IPS DF 6.9 (cell line): Measurements from ENCODE around the gene PRKCE.

Source experiments
- DNase-seq: peaks from one replicate; pipeline ENCODE4 v3.0.0-alpha.2; 2013; ENCODE audit warnings: low read depth, low spot score
- H3K27ac ChIP-seq: one replicate; pipeline ENCODE4 v1.5.1; 2013; ENCODE audit warnings: low read length, control low read depth
- H3K27me3 ChIP-seq: 2 replicates; pipeline ENCODE4 v1.6.1; 2013; ENCODE audit warnings: mild to moderate bottlenecking, low read length; ENCODE audit not compliant: control insufficient read depth, insufficient read depth
- H3K36me3 ChIP-seq: 2 replicates; pipeline ENCODE4 v1.6.1; 2013; ENCODE audit warnings: low read length; ENCODE audit not compliant: control insufficient read depth, insufficient read depth
- H3K4me1 ChIP-seq: 2 replicates; pipeline ENCODE4 v1.6.1; 2013; ENCODE audit warnings: low read length; ENCODE audit not compliant: control insufficient read depth, insufficient read depth
- H3K4me3 ChIP-seq: 2 replicates; pipeline ENCODE4 v1.5.1; 2013; ENCODE audit warnings: mild to moderate bottlenecking, low read length
- H3K9me3 ChIP-seq: 2 replicates; pipeline ENCODE4 v1.6.1; 2013; ENCODE audit warnings: low read length, inconsistent platforms; ENCODE audit not compliant: control insufficient read depth, insufficient read depth
- WGBS: extraction: QIAGEN DNeasy Blood & Tissue Kit; methylation state at CpG from one replicate; pipeline ENCODE4 v1.1.7; 2013; ENCODE audit warnings: mixed read lengths, missing lambda C conversion rate; ENCODE audit not compliant: insufficient read length, insufficient coverage; 5-methylcytosine and 5-hydroxymethylcytosine counted together

The PRKCE gene

DNA sequence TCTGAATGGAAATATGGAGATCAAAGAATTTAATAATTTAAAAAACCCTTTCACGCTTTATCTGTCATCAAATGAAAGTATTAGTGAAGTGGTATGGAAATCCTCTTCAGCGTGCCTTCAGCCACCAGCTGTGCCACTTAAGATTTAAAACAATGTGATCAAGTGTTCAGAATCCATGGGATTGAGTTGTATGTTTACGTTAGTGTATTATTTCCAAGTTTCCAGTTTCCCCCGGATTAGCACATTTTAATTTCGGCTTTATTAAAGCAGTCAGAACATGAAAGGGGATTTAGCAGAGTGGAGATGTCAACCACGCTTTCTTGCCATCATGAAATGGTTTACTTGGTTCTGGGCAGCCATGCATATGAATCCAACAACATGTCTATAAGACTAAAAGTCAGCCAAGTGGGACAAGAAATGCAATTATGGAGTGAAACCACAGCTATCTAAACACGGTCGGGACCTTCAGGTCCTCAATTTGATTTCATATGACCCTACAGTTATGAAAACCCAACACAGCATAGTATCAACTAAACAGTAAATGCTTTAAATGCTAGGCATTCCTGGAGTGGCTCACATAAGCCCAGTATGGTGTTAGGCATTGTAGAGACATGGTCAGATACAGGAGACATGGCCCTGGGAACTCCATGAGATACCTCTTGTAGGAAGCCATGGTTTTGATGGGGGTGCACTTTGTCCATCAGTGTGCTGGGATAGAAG, 420.8 kb downstream of the PRKCE start:
- no peak for DNase-seq
- Histone ChIP-seq H3K4me1 (no peaks in the 10 kb centered on the region), H3K9me3 (no peaks in the 10 kb centered on the region), H3K27ac (no peak overlapping the region), H3K27me3 (no peaks in the 10 kb centered on the region), H3K4me3 (no peak overlapping the region), H3K36me3 (no peaks in the 10 kb centered on the region)
- no CpG with 5 or more reads among the region's 8 CpGs for WGBS

DNA sequence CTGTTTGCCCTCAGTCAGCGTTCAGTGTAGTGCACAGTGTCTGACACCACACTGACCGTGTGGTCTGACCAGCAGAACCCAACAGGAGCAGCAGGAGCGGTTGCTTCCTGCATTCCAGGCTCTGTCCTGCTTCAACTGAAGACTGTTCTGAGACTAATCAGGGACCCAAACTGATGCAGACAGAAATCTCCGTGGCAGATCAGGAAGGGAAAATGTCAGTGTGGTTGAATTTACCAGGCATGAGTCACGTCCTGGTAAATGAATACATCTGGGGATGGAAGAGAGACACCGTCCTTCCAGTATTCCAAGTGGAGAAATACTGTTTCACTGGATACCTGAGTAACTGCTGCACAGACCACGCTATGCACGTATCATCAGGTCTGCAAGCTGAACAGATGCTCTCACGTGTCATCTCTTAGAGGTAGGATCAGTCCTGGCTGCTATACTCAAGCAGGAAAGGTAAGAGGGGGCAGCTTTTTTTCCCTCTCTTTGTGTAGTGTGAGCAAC, 422.1 kb downstream of the PRKCE start:
- DNase-seq, result no peak
- Histone ChIP-seq H3K4me1 (no peaks in the 10 kb centered on the region), H3K27me3 (no peaks in the 10 kb centered on the region), H3K4me3 (no peak overlapping the region), H3K36me3 (no peaks in the 10 kb centered on the region), H3K9me3 (no peaks in the 10 kb centered on the region), H3K27ac (no peak overlapping the region)
- WGBS, result no CpG with 5 or more reads among the region's 9 CpGs

DNA sequence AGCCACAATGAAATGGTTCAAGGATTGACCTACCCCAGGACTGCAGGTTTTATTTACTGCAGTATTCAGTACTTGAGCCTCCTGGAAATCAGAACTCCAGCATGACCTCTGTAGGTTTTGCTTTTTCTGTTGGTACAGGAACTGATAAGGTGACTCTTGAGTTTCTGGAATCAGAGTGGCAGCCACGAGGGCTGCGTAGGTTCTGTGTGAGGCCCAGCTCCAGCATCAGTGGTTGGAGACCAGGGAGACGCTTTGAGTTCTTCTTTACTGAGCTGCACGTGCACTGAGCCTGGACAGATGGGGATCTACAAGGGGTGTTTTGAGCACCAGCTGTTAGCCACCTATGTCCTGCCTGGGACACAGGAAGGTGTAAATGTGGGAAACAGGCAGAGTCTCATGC, 423.0 kb downstream of the PRKCE start:
- Histone ChIP-seq H3K27me3 (no peaks in the 10 kb centered on the region), H3K9me3 (no peaks in the 10 kb centered on the region), H3K4me1 (no peaks in the 10 kb centered on the region), H3K27ac (no peak overlapping the region), H3K36me3 (no peaks in the 10 kb centered on the region), H3K4me3 (no peak overlapping the region)
- no peak for DNase-seq
- WGBS, result no CpG with 5 or more reads among the region's 4 CpGs

- Histone ChIP-seq H3K27me3 (no peaks in the 10 kb centered on the region), H3K9me3 (no peaks in the 10 kb centered on the region), H3K4me3 (no peak overlapping the region), H3K36me3 (no peaks in the 10 kb centered on the region), H3K27ac (no peak overlapping the region), H3K4me1 (no peaks in the 10 kb centered on the region)
- no peak for DNase-seq
- no CpG with 5 or more reads among the region's 5 CpGs for WGBS
Measured at GRCh38 chr2:46075848-46076247, 424.4 kb downstream of the PRKCE start.

DNA sequence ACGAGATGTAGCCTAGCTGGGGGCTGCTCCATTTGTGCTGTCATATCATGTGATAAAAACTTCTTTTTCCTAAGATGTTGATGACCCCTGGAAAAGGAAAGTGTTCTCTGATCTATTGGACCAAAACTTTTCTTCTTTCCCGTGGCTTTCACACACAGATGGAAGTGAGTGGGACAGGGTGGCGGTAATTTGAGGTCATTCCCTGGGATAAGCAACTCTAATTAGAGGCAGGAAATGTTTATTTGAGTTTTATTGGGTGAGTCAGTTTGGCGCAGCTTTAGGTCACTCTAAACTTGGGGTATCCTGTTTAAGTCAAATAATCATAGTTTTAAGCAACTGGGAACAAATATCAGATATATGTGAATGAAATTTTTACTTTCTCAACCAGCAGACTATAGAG, 424.8 kb downstream of the PRKCE start:
- Histone ChIP-seq H3K36me3 (no peaks in the 10 kb centered on the region), H3K9me3 (no peaks in the 10 kb centered on the region), H3K27me3 (no peaks in the 10 kb centered on the region), H3K27ac (no peak overlapping the region), H3K4me3 (no peak overlapping the region), H3K4me1 (no peaks in the 10 kb centered on the region)
- WGBS, result no CpG with 5 or more reads among the region's 4 CpGs
- no peak for DNase-seq

DNA sequence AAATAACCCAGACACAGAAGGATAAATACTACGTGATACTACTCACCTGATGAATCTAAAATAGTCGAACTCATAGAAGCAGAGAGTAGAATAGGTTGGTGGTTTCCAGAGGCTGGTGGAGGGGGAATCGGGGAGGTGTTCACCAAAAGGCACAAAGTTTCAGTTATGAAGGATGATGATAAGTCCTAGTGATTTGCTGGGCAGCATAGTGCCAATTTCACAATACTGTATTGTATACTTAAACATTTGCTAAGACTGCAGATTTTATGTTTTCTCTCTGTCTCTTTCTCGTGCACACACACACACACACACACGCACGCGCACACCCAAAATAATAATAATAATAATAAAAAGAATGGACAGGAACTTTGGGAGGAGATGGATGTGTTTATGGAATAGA, 425.4 kb downstream of the PRKCE start:
- Histone ChIP-seq H3K4me1 (no peaks in the 10 kb centered on the region), H3K4me3 (no peak overlapping the region), H3K36me3 (no peaks in the 10 kb centered on the region), H3K27ac (no peak overlapping the region), H3K27me3 (no peaks in the 10 kb centered on the region), H3K9me3 (no peaks in the 10 kb centered on the region)
- no CpG with 5 or more reads among the region's 7 CpGs for WGBS
- no peak for DNase-seq

GRCh38 chr2:46077522-46078107, 426.1 kb downstream of the PRKCE start:
- H3K9me3 ChIP-seq, result no peaks in the 10 kb centered on the region
- no peaks in the 10 kb centered on the region for H3K27me3 ChIP-seq
- no peak for DNase-seq
- no peak overlapping the region for H3K27ac ChIP-seq
- H3K4me1 ChIP-seq, result no peaks in the 10 kb centered on the region
- H3K4me3 ChIP-seq, result no peak overlapping the region
- H3K36me3 ChIP-seq, result no peaks in the 10 kb centered on the region

GRCh38 chr2:46079985-46080560, 428.6 kb downstream of the PRKCE start:
- no peak for DNase-seq
- Histone ChIP-seq H3K4me1 (no peaks in the 10 kb centered on the region), H3K27ac (no peak overlapping the region), H3K4me3 (no peak overlapping the region), H3K9me3 (no peaks in the 10 kb centered on the region), H3K36me3 (no peaks in the 10 kb centered on the region), H3K27me3 (no peaks in the 10 kb centered on the region)
- no CpG with 5 or more reads among the region's 4 CpGs for WGBS

GRCh38 chr2:46082531-46083485, 431.3 kb downstream of the PRKCE start:
- Histone ChIP-seq H3K4me1 (no peaks in the 10 kb centered on the region), H3K36me3 (no peaks in the 10 kb centered on the region), H3K4me3 (no peak overlapping the region), H3K27me3 (no peaks in the 10 kb centered on the region), H3K27ac (no peak overlapping the region), H3K9me3 (no peaks in the 10 kb centered on the region)
- DNase-seq, result no peak
- WGBS, result no CpG with 5 or more reads among the region's 14 CpGs

DNA sequence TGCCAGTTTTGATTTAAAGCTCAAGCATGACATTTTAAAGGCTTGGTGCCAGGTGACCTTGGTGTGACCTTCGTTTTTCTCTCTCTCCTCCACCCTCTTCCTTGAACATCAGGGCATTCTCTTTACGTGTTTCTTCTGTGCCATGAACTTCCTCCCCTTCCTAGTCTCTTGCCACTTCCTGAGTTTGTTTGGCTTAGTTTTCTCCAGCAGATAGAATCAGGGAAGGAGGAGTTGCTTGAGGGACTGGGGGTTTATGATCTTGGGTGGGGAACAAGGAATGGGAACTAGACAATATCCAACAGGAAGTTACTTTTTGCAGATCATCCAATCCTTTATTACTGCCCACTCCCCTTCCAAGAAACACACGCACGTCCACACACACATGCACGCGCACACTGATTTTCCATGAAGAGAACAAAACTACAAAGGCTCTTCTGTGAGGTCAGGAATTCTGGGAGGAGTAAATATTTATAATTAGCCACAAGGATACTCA, 435.1 kb downstream of the PRKCE start:
- Histone ChIP-seq H3K4me3 (no peak overlapping the region), H3K27me3 (no peaks in the 10 kb centered on the region), H3K27ac (no peak overlapping the region), H3K36me3 (no peaks in the 10 kb centered on the region), H3K9me3 (no peaks in the 10 kb centered on the region), H3K4me1 (no peaks in the 10 kb centered on the region; the same call in 1 of the 2 replicates)
- no CpG with 5 or more reads among the region's 6 CpGs for WGBS
- DNase-seq, result no peak
